Glomerular endothelial cell (primary cell): ENCODE results near the gene GPSM1. TPM values are rescaled to one million over a fixed set of nuclear protein-coding genes. Genes with fewer than 3 reads are reported as not detected.
"Not testable (repeated sequence)": the region's sequence is repeated elsewhere in the genome, so short reads cannot be mapped to it uniquely, and the experiment has no call there.

Experiments
- DNase-seq: peaks from one replicate; pipeline ENCODE4 v3.0.0-alpha.2; 2011; ENCODE audit warnings: low read depth, low spot score; ENCODE audit errors: extremely low read depth
- total RNA-seq: library from RNA; depleted of rRNA; stranded (reverse); fragments of >200 nt; gene quantifications from 2 replicates; pipeline ENCODE4 v1.2.3, GENCODE V29; 2015

Gene GPSM1
- total RNA-seq, 1 donor from 2014 or later, result 45.0 TPM

GRCh38 chr9:136341769-136342168 is 14.4 kb downstream of the GPSM1 start:
- DNase-seq, result no peak

- DNase-seq, result no peak
Measured at GRCh38 chr9:136342181-136343120, 15.1 kb downstream of the GPSM1 start.

- DNase-seq, result no peak
Measured at GRCh38 chr9:136343121-136343883, 16.0 kb downstream of the GPSM1 start.

GRCh38 chr9:136343884-136344269 is 16.5 kb downstream of the GPSM1 start:
- no peak for DNase-seq

GRCh38 chr9:136344544-136345280 is 17.4 kb downstream of the GPSM1 start:
- DNase-seq, result no peak

GRCh38 chr9:136345281-136346156 is 18.2 kb downstream of the GPSM1 start:
- DNase-seq, result no peak

GRCh38 chr9:136346157-136346481 is 18.8 kb downstream of the GPSM1 start:
- DNase-seq, result no peak

GRCh38 chr9:136346927-136347465 is 19.7 kb downstream of the GPSM1 start:
- no peak for DNase-seq

- no peak for DNase-seq
Measured at GRCh38 chr9:136347472-136348256, 20.3 kb downstream of the GPSM1 start.

- DNase-seq, result no peak
Measured at GRCh38 chr9:136348691-136349090, 21.4 kb downstream of the GPSM1 start.

GRCh38 chr9:136349546-136349945 is 22.2 kb downstream of the GPSM1 start:
- DNase-seq, result no peak

GRCh38 chr9:136351252-136351800 is 24.0 kb downstream of the GPSM1 start:
- DNase-seq, result no peak

- not testable (repeated sequence) for DNase-seq
Measured at GRCh38 chr9:136351868-136352267, 24.5 kb downstream of the GPSM1 start.

GRCh38 chr9:136352682-136353081 is 25.3 kb downstream of the GPSM1 start:
- no peak for DNase-seq

- DNase-seq, result no peak
Measured at GRCh38 chr9:136353088-136353487, 25.7 kb downstream of the GPSM1 start.

GRCh38 chr9:136353757-136354488 is 26.6 kb downstream of the GPSM1 start:
- no peak for DNase-seq

- no peak for DNase-seq
Measured at GRCh38 chr9:136354592-136355085, 27.3 kb downstream of the GPSM1 start.
